CD4-positive, alpha-beta T cell treated with Interleukin-6 at 100 ng/mL for 8 hours (primary cell): Measurements from ENCODE around the gene BCAP31.
"Not testable (repeated sequence)": the region's sequence is repeated elsewhere in the genome, so short reads cannot be mapped to it uniquely, and the experiment has no call there.

Experiments
- DNase-seq: peaks from one replicate; pipeline ENCODE4 v3.0.0-alpha.2; 2020; ENCODE audit warnings: mixed read lengths, low spot score

BCAP31 gene

DNA sequence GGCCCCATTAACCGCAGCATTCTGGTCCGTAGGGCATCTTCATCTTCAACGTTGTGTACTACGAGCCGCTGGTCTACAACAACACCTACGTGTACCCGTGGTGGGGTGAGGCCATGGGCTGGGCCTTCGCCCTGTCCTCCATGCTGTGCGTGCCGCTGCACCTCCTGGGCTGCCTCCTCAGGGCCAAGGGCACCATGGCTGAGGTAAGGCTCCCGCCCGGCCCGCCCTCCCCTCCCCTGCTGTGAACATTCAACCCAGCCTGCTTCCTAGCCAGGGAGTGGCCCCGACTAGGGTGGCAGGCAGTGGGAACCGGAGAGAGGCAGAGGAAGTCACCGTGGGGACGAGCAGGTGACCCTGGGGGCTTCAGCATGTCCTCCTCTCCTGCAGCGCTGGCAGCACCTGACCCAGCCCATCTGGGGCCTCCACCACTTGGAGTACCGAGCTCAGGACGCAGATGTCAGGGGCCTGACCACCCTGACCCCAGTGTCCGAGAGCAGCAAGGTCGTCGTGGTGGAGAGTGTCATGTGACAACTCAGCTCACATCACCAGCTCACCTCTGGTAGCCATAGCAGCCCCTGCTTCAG is 29.4 kb downstream of the BCAP31 start:
- no peak for DNase-seq

DNA sequence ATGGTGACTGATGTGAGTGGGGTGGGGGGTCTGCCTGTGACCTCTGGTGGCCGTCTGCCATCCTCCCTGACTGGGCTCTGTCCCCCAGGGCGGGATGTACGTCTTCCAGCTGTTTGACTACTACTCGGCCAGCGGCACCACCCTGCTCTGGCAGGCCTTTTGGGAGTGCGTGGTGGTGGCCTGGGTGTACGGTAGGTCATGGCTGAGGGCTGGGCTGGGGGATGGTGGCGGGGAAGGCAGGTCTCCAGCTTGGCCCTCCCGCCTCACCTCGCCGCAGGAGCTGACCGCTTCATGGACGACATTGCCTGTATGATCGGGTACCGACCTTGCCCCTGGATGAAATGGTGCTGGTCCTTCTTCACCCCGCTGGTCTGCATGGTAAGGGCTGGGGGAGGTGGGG is 29.9 kb downstream of the BCAP31 start:
- not testable (repeated sequence) for DNase-seq

DNA sequence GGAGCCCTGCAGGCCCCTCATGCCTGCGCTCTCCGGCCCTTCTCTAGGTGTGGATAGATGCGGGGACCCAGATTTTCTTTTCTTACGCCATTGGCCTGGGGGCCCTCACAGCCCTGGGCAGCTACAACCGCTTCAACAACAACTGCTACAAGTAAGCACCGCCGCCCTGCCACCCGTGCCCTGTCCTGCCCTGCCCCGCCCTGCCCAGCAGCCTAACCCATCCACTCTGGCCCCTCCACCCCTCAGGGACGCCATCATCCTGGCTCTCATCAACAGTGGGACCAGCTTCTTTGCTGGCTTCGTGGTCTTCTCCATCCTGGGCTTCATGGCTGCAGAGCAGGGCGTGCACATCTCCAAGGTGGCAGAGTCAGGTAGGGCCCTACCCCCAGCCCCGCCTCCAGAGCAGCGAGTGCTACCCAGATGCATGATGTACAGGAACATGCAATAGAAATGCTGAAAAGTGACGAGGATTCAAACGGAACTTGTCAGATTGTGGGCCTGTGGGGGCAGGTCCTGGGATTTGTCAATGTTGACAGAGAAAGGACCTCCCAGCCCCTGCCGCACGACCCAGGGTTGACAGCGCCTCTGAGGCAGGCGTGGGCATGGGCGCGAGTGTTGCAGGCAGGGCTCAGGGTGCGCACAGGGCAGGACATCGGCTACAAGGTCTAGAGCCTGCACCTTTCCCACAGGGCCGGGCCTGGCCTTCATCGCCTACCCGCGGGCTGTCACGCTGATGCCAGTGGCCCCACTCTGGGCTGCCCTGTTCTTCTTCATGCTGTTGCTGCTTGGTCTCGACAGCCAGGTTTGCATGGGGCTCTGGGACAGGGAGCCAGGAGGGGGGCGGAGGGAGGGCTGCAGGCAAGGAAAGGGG is 30.7 kb downstream of the BCAP31 start:
- DNase-seq, result no peak

DNA sequence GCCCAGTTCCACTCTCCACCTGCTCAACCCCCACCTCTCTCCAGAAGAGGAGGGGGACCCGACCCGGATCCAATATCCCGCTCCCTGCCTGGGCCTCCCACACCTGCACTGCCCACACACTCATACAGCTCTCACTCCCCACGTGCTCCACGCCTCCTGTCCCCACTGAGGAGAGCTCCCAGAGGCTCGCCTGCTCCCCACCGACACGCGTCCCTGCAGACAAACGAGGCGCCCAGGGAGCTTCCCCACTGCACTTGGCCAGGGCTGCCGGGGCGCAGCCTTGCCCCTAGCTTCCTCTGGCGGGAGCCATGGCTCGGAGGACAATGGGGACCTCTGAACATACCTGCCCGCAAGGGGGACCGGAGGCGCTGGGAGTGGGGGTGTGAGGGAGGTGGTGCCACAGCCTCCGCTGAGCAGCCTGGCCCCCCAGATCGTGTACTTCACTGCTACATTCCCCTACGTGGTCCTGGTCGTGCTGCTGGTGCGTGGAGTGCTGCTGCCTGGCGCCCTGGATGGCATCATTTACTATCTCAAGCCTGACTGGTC is 31.5 kb downstream of the BCAP31 start:
- DNase-seq, result no peak

DNA sequence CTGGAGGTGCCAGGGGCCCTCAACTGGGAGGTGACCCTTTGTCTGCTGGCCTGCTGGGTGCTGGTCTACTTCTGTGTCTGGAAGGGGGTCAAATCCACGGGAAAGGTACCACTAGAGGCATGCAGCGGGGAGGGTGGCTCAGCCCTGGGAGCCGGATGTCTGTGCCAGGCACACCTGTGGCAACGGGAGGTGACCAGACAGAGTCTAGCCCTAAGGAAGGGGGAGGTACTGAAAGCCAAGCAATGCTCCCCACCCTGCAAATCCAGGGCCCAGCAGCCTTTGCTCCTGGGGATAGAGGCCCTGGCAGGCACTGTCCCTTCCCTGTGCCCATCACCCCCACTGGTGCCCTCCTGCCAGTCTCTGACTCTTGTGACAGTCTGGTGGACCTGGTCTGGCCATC is 32.2 kb downstream of the BCAP31 start:
- DNase-seq, result no peak

DNA sequence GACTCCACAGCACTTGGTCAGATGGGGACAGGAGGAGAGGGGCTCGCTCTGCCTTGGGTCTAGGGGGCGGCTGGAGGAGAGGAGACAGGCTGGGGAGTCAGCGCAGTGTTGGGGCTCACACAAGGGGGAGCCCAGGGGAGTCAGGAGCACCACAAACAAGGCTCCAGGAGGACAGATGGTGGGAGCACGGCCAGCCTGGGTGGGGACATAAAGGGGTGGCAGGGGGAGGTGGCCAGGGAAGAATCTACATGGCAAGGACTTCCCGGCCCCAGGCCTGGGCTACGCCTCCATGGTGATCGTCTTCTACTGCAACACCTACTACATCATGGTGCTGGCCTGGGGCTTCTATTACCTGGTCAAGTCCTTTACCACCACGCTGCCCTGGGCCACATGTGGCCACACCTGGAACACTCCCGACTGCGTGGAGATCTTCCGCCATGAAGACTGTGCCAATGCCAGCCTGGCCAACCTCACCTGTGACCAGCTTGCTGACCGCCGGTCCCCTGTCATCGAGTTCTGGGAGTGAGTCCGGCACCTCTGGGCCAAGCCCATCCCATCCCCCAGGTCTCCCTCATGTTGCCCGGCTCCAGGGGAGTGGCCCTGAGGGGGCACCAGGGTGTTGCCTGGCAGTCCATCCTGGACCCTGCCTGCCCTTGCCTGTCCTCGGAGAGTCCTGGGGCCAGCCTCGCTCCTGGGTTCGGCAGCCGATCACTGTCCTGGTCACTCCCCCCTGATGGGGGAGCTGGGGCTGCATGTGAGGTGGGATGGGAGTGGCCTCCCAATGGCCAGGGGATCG is 33.0 kb downstream of the BCAP31 start:
- DNase-seq, result not testable (repeated sequence)

DNA sequence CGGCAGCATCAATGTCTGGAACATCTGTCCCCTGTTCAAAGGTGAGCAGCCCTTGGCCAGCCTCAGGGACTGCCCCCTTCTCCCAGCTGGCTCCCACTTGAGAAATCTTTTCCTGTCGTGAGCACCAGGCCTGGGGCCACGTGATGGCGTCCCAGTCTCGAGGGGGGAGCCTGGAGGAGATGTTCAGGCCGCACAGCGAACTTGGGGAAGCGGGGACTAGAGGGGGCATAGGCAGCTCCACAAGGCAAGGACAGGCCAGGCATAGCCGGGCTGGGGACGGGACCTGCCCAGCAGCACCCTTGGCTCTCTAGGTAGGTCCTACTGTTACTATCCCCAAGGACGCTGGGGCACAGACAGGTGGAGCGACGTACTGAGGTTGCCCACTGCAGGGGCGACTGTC is 33.7 kb downstream of the BCAP31 start:
- DNase-seq, result no peak

DNA sequence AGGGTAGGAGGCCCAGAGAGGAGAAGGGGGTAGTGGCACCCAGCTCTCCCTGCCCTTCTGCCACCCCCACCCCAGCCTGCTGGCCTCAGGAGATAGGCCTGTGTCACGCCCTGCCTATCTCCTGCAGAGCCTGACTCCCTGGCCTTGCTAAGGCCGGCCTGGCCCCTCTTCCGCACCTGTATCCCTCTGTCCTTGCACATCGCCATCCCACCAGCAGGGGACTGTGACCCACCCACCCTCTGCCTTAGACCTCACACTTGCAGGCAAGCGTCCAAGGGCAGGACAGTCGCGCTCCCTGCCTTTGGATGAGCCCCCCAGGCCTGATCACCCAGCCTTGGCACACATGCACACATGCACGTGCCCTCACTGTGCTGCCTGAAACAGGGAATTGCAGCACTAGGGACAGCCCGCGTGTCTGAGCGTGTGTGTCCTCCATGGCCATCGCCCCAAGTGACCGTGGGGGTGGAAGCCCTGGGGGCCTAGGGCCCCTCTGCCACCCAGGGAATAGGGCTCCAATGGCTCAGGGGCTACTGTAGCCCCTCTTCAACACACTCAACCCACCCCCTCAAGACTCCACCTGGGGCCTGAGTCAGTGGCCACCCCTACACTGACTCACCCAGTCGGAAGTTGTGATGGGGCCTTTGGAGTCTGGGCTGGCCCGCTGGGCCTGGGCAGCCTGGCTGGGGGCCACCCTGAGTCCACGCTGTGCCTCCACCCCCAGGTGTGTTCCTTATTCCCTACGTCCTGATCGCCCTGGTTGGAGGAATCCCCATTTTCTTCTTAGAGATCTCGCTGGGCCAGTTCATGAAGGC is 34.3 kb downstream of the BCAP31 start:
- DNase-seq, result no peak

DNA sequence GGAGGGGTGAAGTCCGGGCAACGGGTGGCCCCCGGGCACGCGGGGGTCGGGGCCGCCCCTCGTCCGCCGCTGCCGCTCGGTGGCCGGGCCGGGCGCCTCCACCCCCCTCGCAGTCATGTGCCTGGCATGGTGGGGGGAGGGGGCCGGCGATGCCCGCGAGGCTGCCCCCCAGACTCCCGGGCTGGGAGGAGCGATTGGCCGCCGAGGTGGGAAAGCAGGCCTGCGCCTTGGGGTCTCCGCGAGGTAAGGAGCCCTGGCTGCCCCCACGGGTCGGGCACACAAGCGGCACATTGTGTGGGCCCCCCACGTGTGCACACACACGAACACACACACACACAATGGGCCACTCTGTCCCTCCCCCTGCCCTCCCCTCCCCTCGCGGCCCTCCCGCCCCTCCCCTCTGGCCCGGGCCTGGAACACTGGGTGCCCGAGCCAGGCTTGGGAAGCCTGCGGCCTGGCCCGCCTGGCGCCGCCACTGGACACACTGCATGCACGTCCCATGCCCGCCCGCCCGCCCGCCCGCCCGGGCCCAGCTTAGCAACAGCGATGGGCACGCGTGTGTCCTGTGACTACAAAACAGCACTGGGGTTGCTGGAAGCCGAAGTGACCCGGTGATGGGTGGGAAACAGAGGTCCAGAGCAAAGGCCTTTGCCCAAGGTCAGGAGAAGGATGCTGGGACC is 35.1 kb downstream of the BCAP31 start:
- DNase-seq, result no peak

DNA sequence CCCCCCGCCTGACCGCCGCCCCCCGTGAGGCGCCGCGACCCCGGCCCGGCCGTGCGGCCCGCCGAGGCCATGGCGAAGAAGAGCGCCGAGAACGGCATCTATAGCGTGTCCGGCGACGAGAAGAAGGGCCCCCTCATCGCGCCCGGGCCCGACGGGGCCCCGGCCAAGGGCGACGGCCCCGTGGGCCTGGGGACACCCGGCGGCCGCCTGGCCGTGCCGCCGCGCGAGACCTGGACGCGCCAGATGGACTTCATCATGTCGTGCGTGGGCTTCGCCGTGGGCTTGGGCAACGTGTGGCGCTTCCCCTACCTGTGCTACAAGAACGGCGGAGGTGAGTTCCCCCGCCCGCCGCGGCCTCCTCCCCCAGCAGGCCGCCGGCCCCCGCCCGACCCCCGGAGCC is 35.7 kb downstream of the BCAP31 start:
- DNase-seq, result no peak

DNA sequence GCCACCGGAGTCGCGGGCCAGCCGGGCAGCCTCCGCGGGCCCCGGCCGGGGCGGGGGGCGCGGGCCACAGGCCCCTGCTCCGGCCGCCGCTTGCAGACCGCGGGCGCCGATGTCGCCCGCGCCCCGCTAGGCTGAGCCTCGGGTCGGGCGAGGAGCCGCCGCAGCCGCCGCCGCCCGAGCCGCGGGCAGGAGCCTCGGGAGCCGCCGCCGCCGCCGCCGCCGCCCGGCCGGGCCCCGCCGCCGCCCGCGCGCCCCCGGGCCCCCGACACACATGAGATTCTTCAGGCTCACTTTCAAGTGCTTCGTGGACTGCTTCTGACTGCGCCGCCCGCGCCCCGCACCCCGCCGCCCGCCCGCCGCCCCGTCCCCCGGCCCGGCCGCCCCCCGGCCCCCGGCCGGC is 36.1 kb downstream of the BCAP31 start:
- no peak for DNase-seq

DNA sequence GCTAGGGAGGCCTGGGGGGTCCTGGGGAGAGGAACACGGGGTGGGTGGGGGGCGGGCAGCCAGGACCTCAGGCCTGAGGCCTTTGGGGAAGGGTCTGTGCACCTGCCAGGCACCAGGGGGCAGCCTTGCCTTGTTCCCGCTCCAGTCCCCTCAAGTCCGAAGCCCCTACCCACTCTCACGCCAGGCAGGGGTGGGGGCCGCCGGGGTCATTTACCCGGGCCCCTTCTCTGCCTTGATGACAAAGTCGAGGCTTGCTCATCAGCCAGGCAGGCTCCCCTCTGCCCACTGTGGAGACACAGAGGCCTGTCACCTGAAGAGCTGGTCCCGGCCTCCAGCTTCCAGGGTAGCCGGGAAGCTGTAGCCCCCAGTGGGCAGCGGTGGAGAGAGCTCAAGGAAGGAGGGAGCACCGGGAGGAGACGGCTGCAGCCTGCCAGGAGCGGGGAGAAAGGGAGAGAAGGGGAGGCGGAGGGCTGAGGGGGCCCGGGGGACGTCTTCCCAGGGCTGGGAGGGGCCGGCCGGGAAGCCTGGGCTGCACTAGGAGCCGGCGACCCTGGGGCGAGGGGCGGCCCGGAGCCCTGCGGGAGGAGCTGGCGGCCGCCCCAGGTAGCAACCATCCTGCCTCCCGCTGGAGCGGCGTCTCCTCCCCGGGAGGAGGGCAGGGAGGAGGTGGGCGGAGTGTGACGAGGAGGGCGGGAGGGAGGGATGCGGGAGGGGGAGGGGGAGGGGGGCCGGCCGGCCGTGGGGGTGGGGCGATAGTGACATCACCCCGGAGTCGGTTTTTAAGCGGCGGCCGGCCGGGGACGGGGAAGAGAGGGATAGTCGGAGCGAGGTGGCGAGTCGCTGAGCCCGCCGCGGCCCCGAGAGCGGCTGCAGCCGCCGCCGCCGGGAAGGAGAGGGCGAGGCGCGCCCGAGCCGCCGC is 36.8 kb downstream of the BCAP31 start, which contains the start of gene SLC6A8:
Gene SLC6A8 (plus strand): TSS at position 806 of the 919 bp plus-strand sequence. CDS start 649 bp downstream, outside the sequence.
- DNase-seq, result peak; percentile 28

DNA sequence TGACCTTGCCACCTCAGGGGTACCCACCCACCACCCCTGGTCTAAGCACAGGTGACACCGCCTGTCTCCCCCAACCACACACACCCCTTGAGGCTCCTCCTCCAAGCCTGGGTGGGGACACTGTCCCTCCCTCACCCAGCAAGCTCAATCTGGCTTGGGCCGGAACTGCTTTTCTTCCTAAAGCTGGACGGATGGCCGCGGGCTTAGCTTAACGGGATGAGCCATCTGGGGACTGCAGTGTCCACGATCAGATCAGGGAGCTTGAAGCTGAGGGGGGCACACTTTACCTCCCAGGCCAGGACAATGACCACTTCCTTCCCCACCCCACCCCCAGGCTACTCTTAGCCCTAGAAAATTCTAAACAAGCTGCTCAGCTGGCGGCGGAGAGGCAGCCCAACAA is 37.5 kb downstream of the BCAP31 start:
- DNase-seq, result no peak

DNA sequence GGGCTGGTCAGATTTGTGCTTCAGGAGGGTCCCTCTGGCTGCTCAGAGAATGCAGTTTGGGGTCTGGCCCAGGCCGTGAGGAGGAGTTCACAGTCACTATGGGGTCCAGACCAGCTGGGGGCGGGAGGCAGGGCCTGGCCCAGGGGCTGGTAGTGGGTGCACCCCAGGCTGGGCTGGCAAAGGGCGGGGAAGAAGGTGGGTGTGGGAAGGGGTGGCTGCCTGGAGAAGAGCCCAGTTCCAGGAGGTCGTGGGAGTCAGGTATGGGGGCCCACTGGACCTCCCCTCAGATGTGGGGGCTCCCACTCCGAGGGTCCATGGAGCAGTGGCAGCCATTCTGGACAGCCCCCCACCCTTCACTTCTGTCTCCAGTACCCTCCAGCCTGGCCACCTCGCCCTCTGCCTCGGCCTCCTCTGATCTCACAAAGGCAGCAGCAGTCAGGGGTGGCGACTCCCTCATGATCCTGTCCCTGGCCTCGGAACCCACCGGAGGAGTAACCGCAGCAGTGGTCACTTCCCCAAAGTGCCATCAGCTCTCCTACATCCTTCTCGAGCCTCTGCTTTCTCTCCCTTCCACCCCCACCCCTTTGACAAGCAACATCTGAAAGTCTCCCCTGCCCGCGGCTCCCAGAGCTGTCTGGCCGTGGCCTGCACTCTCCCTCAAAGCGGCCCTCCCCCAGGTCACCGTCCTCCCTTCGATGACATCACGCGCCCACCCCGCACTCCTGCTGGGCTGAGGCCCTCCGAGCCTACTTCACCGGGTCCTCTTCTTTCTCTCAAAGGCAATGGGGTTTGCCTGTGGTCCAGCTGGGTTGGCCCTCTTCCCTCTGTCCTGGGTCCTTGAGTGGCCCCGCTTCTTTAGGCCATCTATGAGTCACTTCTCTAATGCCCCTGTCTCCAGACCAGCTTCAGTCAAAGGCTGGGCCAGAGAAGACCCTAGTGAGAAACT is 38.2 kb downstream of the BCAP31 start:
- no peak for DNase-seq

DNA sequence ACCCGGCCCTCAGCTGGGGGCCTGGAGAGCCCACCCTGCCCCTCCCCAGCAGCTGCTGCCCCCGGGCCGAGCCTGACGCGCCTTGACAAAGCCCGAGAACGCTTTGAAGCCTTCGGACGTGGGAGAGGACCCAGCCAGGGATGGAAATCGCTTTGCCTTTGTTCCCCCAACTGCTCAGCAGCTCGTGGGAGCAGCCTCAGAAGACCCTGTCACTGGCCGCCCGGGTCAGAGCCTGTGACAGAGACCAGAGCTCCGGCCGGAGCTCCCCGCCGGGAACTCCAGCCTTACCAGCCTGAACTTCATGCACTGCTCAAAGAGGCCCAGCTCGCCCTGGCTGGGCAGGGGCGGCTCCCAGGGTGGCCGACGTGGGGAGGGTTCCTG is 39.0 kb downstream of the BCAP31 start:
- no peak for DNase-seq

DNA sequence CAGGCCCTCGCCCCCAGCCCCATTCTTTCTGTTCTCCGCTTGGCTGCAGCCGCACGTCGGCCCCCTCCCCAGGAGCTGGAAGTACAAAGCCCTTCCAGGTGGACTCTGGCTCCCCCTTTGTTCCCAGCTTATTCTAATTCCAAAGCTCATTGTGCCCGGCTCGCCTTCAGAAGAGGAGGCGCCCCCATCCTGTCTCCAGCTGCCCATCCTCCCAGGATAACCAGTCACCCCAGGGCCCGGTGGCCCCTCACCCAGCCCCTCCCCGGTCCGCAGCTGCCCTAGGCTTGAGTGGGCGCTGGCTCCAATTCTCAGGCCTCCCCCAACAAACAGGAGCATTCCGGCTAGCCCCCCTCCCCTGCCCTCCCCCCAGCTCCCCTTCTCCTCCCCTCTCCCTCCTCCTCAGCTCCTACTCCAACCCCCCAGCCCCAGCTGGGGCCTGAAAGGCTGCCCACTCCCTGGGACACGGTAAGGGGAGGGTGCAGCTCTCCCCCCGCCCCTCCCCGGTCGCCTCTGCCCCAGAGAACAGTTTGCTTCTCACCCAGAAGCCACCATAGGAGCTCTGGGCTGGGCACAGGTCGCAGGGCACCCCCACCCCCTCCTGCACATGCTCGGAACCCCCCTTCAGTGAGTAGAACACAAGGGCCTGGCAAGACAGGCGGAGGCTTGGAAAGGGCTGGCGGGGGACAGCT is 39.6 kb downstream of the BCAP31 start:
- no peak for DNase-seq

DNA sequence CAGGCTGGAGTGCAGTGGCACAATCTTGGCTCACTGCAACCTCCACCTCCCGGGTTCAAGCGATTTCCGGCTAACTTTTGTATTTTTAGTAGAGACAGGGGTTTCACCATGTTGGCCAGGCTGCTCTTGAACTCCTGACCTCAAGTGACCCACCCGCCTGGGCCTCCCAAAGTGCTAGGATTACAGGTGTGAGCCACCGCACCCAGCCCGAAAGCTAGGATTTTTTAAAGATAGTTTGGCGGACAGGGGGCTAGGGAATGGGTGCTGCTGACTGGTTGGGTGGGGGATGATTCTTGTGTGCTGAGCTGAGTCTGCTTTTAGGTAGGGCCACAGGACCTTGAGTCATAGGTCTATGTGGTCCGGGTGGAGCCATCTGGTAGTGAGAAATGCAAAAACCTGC is 40.7 kb downstream of the BCAP31 start:
- not testable (repeated sequence) for DNase-seq

DNA sequence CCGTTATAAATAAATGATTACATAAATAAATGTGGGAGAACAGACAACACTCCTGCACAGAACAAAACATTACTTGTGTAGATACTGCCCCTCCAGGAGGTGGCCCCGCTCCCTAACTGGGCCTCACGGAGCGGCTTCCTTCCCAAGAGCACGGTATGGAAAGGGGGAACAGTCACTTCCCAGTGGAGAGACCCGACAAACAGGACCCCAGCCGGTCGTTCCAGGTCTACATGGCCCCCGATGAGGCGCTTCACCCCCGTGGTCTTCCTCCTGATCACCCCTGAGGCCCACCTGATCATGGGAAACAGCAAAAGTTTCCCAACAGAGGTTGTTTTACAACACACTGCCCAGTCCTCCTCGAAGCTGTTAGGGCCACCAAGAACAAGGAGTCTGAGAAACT is 43.0 kb downstream of the BCAP31 start:
- no peak for DNase-seq
